GM21717 (cell line): ENCODE data around the gene ULK4.
"Not testable (repeated sequence)": the region's sequence is repeated elsewhere in the genome, so short reads cannot be mapped to it uniquely, and the experiment has no call there.

Experiments
- ATAC-seq: cut with Tn5 transposase; IDR thresholded peaks from one replicate; pipeline ENCODE4 v1.9.1; 2021; ENCODE audit warnings: mild to moderate bottlenecking, moderate library complexity; ENCODE audit not compliant: unreplicated experiment

The ULK4 gene

DNA sequence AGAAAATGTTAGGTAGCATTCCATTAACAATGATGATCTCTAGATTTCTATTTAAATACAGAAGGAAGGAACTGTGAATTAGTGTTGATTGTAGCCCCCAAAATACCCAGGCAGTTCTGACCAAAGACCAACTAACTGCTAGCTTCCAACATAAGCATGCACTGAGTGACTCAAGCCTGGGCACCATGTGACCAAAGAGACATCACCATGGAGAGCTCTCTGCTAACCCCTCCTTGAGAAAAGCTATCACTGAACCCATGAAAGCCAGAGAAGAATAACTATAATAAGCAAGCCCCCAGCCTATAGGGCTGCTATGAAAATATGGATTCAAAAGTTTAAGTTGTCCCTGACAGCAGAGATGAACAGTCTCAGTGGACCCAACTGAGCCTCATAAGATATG lies 310.2 kb downstream of the ULK4 start:
- ATAC-seq, result no peak

DNA sequence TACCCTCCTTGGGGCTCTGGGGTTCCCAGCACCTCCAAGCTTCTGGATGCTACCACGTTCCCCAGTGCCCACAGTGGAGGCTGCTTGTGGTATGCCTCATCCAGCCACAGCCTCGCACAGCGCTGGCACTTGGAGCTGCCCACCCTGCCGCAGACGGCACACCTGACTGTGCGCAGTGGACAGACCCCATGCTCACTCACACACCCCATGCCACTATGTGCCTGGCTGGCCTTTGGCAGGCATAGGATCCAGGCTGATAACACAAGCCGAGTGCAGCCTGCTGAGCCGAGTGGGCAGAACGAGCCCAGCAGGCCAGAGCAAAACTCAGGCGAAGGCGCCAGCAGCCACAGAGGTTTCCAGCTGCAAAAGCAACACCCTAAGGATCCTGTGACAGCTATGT lies 311.5 kb downstream of the ULK4 start:
- no peak for ATAC-seq

DNA sequence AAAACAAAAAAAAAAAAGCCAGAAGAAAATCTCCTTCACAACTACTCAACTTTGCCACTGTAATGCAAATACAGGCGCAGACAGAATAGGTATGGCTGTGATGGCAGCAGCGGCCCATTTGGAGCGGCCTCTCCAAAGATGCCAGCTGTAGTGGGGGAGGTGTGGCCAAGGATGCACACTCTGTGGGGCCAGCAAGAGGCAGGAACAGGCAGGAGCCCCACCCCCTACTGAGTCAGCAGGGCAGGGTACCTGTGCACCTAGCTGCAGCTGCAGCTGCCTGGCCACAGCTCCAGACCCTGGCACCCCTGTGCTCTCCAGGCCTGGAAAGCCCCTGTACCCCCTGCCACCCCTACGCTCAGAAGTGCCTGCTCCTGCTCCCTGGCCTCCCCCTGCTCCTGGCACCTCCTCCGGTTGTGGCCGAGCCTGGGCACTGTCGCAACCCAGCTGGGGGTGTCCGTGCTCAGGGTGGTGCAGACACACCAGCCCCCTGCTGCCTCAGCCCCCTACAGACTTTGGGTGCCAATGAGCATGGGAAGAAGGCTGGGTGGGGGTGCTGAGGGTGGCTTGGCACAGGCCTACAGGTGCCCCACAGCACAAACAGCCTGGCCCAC lies 312.7 kb downstream of the ULK4 start:
- ATAC-seq, result no peak

DNA sequence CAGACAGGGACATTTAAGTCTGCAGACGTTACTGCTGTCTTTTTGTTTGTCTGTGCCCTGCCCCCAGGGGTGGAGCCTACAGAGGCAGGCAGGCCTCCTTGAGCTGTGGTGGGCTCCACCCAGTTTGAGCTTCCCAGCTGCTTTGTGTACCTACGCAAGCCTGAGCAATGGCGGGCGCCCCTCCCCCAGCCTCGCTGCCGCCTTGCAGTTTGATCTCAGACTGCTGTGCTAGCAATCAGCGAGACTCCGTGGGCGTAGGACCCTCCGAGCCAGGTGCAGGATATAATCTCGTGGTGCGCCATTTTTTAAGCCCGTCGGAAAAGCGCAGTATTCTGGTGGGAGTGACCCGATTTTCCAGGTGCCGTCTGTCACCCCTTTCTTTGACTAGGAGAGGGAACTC lies 314.2 kb downstream of the ULK4 start:
- ATAC-seq, result not testable (repeated sequence)

DNA sequence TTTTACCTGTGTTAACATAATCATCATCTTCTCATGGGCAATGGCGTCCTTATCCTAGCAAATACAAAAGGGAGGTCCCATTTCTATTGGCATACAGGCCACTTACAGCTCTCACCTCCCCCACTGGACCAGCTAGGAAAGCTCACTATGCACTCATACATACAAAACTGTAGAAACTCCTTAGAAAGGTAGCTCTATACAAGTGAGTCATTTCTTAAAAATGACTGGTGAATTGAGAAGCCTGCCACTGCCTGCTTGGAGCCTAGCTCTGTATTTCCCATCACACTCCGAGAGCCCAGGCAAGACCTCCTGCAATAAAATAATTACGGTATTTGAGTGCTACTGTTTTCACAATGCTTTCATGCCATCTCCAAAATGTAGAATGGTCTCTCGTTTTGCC lies 321.8 kb downstream of the ULK4 start:
- ATAC-seq, result no peak

DNA sequence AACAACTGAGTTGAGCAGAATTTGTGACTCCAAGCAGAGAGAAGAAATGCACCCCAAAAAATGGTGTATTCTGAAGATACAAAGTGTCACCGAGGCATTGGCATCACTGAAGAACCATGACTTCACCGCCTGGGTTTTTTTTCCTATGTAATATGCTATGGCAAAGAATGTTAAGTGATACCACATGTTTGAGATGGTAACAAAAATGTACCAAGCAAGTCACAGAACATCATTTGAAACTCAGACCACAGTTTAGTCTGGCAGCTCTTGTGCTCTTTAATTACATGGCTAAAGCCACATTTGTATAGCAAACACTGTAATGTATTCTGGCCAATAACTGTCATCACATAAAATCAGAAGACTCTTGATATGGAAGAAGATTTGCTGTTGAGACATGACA lies 323.5 kb downstream of the ULK4 start:
- no peak for ATAC-seq

DNA sequence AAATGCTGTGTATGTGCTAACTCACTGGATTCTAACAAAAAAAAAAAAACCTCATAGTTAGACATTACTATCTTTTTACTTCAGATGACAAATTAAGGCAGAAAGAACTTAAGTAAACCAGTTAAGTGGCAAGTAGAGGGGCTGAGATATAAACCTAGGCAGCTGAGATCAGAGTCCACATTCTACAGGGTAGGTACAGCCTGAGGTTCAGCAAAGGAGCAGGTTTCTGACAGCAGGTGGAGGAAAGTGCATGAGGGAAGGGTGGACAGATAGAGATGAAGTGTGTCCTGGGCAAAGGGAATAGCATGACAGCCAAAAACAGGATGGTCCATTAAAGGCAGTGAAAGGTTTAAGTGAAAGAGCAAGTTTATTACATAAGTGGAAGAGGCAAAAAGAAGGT lies 329.2 kb downstream of the ULK4 start:
- no peak for ATAC-seq

DNA sequence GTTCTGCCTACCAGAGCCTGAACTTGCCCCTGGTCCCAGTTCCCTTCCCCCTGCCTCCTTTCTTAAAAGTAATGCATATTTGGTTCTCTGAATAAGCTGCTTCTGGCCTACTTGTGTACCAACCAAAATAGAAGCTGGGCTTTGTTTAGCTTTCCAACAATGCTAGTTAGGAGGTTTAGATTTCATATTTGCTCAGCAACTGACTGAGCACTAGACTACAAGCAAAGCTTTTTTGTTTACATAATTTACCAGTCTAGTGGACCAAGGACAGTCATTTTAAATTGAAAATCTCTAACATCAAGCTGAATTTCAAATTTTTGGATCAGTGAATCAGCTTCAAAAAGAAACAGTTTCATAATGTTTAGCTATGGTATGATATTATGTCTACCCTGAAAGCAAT lies 331.2 kb downstream of the ULK4 start:
- no peak for ATAC-seq

DNA sequence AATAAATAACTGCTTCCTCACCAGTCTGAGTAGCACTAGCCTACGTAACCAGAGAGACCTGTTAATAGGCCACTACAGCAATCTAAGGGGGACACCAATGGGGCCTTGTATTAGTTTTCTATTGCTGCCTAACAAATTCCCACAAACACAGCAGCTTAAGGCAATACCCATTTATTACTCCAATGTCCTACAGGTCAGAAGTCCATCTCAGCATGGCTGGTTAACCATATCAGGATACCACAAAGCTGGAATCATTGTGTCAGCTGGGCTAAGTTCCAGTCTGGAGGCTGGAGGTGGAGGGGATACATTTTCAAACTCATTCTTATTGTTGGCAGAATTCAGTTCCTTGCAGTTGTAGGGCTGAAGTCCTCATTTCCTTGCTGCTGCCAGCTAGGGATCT lies 331.9 kb downstream of the ULK4 start:
- ATAC-seq, result no peak

DNA sequence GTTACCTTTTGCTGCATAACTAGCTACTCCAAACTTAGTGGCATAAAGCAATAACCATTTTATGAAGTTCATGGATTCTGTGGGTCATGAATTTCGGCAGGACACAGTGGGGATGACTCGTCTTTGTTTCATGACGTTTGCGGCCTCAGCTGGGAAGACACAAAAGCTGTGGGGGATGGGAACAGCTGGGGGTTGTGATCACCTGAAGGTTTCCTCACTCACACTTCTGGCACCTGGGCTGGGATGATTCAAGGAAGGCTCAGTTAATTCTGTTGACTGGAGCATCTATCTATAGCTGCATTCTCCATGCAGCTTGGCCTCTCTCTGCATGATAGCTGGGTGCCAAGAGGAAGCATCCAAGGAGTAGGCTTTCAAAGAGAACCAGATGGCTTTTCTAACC lies 332.8 kb downstream of the ULK4 start:
- ATAC-seq, result no peak

DNA sequence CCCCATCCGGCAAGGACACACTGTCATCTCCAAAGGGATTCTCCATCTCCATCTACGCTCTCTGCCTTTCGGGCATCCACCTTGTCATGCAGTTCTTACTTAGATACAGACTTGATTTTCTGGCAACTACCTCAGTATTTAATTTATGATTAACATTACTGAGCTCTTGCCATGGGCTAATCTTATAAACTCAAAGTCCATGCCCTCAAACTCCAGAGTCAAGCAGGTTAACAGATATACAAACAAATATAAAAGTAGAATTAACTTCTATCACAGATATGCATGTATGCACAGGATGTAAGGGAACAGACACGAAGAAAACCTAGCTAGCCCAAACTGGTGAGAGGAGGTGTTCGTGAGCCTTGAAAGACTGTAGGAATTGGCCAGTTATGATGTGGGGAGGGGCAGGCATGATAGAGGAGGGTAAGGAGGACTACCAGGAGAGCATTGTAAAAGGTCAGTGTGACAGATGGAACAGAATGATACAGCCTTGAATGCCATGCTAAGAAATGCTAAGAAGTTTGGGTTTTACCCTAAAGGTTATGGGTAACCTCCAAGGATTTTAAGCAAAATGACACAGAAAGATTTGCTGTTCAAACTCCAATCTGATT lies 334.3 kb downstream of the ULK4 start:
- no peak for ATAC-seq

DNA sequence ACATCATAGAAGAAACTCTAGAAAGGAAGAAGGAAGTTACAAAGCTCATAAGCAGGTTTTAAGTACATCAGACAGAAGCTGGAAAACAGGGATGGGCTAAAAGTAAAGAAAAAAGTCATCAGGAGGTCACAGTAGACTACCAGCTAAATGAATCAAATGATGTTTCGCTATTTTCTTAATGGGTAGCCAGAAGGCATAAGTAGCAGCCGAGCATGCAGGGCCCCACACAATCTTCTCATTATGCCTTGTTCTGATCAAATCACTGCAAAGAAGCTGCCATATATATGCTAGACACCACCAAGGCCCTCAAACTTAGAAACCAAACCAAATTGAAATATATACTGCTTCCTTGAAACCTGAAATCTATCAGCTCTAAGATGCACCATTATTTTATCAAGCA lies 349.1 kb downstream of the ULK4 start:
- no peak for ATAC-seq

DNA sequence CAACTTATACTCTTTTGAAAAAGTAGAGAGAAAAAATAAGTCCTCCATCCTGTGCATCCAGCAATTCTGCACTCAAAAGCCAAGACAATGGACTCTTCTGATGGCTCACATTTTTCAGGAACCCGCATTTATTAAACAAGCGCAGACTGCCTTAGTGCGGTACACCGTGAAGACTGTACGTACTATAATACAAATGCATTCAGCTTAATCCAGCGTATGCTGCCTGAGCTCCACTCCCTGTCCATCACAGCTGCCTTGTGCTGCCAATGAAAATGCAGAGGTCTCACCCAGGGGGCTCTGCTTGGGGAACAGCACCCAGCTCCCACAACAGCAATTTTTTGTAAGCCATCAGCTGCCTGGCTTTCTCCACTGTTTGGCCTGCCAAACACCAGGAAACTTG lies 350.9 kb downstream of the ULK4 start:
- ATAC-seq, result no peak

DNA sequence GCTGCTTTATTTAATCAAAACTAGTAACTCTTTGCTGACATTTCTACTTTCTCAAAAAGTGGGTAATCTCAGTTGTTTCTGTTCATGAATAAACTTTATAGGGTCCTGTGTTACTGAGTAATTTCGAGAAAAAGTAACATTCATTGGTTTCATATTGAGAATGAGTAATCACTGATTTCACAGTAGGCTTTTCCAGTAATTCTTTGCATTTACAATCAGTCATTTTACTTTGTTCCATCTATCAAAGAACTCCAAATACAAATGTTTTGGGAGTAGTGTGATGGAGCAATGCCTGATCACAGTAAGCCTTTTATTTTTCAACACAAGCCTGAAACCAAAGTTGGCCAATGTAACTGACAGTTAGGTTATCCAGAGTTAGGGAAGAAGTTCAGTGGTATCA lies 353.6 kb downstream of the ULK4 start:
- no peak for ATAC-seq

DNA sequence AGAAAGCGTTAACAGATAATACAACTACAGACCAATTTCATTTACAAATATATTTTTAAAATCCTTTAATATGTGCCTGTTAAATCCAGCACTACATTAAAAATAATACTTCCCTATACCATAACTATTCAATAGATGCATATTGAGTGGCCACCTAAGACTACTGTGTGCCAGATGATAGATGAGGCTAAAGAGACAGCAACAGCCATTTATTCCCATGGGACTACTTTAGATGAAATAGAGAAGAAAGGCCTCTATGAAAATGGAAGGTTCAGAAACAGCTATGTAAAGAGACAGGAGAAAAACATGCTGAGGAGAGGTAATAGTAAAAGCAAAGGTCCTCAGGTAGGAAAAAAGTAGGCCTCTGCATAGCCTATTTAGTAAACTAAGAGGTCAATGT lies 358.1 kb downstream of the ULK4 start:
- no peak for ATAC-seq

DNA sequence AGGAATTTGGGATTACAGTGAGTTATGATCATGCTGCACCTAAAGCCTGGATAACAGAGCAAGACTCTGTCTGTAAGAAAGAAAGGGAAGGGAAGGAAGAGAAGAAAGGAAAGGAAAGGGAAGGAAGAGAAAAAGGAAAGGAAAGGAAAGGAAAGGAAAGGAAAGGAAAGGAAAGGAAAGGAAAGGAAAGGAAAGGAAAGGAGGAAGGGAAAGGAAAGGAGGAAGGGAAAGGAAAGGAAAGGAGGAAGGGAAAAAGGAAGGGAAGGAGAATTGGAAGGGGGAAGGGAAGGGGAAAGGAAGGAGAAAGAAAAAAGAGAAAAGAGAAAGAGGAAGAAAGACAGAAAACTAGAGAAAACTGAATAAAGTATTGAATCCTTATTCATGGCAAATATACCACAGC lies 359.8 kb downstream of the ULK4 start:
- ATAC-seq, result no peak

DNA sequence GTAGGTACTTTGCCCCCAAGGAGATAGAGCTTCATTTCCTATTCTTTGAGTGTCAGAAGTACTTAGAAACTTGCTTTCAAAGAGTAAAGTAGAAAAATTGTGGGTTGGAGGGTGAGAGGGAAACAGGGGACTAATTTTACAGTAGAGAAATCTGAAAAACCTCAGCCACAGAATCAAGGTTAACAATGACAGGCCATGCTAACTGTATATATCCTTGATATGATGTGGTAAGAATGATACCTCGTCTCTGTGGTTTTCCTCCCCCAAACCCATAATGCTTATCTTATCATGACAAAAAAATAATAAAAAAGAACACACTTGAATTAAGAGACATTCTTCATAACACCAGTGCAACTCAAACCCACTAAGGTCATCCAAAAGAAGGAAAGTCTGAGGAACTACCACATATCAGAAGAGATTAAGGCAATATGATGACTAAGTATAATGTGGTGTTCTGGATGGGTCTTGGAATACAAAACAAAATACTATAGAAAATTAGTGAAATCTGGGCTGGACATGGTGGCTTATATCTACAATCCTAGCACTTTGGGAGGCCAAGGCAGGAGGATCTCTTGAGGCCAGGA lies 360.4 kb downstream of the ULK4 start:
- ATAC-seq, result no peak

DNA sequence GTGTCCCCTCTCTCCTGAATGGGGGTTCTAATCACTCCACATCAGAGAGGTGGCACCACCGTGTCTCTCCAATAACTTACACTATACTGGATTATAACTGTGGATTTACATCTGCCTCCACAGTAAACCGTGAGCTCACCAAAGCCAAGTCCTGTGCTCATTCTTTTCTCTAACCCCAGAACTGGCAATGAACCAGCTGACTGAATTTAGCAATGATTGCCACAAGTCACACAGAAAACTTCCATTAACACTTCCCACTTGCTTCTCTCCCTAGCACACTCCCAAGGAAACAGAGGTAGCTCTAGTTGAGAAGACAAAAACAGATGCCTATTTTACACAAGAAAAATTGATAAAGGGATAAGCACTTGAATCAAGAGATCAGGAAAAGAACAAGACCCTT lies 361.3 kb downstream of the ULK4 start:
- no peak for ATAC-seq

DNA sequence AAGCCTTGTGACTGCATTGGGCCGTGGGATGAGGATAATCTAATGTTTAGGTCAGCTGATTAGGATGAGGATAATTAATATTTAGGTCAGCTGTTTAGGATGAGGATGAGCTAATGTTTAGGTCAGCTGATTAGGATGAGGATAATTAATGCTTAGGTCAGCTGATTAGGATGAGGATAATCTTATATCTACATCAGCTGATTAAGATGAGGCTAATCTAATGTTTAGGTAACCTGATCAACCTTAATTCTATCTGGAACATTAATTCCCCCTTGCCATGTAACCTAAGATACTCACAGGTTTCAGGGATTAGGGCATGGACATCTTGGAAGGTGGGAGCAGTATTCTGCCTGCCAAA lies 362.8 kb downstream of the ULK4 start:
- no peak for ATAC-seq

DNA sequence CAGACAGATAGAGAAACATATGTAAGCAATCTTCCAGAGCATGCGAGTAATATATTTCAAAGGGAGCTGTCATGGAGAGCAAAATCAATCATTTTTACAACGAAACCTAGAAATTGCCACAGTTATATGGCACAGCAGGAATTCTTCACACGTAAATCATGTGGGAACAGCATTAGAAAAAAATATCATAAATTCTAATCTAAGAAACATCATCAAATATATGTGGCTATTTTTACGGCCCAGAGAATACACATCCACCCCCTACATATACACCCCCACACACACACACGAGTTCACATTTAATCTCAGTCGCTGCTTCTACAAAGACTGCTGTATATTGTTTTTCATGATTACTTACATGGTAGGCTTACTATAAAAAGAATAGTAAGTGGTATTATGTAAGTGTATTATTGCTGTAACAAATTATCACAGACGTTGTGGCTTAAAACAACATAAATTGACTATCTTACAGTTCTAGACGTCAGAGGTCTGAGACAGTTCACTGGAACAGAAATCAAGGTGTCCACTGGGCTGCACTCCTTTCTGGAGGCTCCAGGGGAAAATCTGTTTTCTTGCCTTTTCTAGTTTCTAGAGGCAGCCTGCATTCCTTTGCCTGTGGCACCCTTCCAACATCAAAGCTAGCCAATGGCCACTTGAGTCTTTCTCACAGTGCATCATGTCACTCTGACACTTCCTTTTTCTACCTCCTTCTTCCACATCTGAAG lies 363.3 kb downstream of the ULK4 start:
- no peak for ATAC-seq

DNA sequence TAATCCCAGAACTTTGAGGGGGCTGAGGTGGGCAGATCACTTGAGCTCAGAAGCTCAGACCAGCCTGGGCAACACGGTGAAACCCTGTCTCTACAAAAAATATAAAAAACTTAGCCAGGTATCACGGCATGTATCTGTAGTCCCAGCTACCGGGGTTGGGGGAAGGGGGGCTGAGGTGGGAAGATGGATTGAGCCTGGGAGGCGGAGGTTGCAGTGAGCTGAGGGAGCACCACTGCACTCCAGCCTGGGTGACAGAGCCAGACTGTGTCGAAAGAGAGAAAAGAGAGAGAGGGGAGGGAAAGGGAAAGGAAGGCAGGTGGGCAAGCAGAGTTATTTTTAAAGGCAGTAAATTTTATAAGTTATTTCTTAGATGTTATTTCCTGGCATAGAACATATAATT lies 368.1 kb downstream of the ULK4 start:
- ATAC-seq, result no peak

DNA sequence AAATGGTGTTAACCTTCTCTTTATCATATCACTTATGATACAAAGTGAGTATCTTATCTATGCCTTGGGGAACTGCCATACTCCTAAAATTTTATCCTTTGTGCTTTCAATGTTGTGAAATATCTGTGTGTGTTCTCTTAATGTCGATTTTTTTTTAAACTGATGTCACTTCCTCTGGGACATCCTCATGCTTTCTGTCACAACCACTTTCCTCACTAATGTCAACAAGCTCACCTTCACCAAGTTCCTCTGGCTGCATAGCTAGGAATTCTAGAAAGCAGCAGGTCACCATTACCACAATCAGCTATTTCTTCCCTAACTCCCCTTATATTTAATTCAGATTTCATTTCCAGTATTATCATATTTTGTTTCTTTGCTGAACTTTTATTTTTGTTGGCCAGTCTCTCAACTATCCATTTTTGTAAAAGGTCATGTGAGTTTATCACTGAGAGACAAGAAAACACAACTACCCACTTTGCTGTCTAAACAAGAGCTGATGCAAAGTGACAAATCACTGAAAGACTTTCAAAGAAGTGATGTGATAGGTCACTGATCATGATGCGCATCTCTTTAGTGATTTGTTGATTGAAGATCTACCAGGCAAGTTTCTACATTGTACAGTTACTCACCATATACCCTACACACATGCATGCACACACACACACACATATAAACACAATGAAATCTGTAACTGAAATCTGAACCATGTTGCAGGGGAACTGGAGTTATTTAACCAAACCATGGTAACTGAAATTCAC lies 369.0 kb downstream of the ULK4 start:
- ATAC-seq, result no peak
